Measurements from ENCODE around the gene SRC.
A peak's percentile ranks its signal among the peaks of the same experiment; 100 is the strongest.

Gene SRC

DNA sequence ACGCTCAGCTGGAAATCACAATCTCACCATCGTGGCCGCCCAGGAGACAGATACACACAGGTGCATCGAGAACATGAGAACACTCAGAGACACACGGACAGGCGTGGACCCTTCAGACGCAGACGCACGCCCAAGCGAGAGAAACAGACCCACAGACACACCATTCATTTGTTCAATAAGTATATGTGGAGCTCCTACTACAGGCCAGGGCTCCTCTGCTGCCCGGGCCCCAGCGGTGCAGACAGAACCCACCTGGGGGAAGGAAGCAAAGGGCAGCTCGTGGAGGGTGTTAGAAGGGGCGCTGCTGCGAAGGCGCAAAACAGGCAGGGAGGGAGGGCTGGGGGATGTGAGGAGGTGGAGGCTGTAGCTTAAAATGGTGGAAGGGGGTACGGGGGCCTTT lies 39.2 kb downstream of the SRC start:
- no peak for DNase-seq

DNA sequence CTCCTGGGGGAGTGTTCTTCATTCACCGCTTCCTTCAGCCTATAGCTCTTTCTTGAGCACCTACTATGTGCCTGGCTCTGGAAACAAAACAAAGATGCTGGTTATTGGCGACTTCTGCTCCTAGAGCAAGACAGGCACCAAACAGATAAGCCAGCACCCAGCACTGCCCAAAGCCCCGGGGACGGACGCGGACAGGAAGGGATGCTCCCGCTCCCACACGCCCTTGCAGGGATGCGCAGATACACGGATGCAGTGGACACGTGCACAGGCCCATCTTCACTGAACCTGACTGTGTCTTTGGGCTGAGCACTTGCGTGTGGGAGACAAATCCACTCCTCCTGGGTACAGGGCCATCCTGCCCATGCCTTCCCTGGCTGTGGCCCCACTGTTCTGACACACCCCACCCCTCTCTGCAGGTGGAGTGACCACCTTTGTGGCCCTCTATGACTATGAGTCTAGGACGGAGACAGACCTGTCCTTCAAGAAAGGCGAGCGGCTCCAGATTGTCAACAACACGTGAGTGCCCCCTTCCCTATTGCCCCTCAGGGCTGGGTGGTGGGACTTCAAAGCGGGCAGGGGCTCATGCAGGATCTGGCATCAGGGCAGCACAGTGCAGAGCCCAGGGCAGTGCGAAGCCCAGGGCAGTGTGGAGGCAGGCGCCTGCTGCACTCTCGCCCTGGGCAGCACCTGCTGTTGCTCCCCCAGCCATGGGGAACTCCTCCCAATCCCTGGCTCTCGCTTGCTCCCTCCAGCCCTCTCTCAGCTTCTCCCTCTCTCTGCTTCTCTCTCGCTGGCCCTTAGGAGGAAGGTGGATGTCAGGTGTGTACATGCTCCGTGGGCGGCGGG lies 39.9 kb downstream of the SRC start:
- DNase-seq, result peak; percentile 19

DNA sequence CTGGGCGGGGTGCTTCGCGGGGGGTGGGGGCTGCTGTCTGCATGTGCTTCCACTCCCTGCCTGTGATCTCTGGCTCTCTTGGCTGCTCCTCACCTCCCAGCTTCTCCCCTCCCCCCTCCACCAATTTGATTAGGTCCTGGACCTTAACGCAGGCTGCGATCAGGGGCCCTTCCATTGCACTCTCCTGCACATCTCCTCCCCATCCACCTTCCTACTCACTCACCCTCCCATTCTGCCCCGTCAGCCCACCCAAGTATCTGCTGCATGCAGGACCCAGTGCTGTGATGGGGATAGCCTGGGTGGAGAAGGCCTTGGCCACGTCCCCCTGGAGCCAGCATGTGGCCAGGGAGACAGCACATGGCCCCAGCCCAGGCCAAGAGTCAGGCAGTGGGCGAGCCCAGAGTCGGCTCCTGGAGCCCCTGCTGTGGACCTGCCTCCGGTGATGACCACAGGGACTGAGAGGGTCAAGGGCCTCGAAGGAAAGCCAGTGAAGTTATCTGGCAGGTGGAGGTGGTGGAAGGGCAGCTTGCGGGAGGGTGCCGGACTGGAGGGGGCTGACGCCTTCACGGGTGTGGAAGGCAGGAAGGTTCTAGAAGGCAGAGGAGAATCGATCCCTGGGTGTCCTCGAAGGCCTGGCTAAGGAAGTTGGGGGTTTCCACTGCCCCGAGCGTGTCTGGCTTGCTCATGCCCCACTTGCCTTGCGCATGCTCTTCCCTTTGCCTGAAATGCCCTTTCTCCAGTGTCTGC lies 40.7 kb downstream of the SRC start:
- DNase-seq, result peak; percentile 18

DNA sequence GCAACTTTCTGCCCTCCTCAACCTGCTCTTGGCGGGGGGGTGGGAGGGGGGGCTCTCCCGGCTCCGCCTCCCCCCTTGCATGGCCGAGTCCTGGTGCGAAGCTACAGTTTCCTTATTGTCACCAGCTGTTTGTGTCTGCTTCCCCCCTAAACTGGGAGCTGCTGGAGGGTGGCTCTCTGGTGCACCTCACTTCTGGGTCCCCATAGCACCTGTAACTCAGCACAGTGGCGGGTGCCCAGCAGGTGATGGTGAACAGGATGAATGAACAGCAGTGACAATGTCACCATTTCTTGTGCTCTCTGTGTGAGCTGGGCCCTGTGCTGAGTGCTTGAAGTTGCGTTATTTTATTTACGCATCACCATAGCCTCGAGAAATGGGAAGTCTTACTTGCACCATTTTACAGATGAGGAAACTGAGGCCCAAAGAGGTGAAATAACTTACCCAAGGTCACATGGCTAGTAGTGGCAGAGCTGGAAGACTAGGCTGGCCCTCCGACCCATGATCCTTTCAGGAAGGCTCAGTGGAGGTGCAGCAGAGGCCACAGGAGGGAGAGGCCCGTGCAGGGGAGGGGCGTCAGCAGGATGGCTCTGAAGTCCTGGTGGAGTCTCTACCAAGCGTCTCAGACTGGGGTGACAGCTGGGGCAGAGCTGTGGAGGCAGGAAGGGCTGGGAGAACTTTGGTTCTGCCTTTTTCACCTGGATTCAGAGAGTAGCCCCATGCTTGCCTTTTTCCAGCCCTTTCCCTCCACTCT lies 41.8 kb downstream of the SRC start:
- no peak for DNase-seq

GRCh38 chr20:37388831-37389230 lies 42.9 kb downstream of the SRC start:
- no peak for DNase-seq

- peak; percentile 12 for DNase-seq
Measured at GRCh38 chr20:37389241-37389747, 43.4 kb downstream of the SRC start.

DNA sequence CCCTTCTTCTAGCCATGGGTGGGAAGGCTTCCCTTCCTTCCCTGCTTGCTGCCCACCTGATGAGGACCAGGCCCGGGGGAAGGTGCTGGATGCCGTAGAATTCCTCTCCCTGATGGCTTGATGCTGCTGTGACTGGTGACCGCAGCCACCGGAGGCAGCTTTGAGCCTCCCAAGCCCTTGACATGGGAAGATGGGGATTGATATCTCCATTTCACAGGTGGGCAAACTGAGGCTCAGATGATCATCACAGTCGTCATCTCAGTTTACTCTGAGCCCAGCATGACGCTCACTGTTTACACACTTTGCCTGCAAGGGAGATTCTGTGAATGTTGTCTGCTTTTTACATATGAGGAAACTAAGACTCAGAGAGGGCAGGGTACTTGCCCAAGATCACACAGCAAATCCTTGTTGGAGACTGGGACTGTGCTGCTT lies 43.9 kb downstream of the SRC start:
- DNase-seq, result peak; percentile 13

DNA sequence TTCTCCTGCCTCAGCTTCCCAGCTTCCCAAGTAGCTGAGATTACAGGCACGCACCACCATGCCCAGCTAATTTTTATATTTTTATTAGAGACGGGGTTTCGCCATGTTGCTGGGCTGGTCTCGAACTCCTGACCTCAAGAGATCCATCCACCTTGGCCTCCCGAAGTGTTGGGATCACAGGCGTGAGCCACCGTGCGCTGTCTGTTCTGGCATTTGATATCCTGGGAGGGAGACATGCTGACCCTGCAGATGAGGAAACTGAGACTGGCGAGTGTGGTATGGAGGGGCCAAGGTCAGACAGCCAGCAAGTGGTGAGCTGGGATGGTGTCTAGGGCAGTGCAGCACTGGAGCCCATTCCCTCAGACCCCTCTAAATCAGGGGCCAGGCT lies 44.6 kb downstream of the SRC start:
- DNase-seq, result peak; percentile 16

DNA sequence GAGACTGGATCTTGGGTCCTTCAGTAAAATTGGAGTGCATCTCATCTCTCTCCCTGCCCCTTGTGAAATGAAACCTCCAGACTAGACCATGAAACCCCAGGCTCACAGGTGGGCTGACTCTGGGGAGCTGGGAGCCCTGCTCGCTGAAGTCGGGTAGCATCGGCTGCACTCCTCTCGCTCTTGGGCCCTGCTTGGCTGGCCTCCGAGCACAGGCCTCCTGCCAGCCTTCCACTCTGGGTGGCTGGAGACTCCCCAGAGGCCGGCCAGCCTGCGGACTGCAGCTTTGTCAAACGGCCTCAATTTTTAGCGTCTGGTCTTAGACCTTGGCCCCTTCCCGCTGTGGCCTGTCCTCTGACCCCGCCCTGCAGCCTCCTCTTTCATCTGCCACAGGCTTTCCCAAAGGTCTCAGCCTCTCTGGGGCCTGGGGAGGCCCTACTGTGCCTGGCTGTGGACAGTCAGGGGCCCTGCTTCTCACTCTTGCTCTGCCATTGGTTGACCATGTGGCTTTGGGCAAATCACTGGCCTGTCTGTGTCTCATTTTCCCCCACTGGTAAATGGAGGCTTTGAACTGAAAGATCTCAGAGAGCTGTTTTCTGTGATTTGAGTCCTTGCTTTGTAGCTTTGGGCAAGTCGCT lies 45.1 kb downstream of the SRC start:
- DNase-seq, result peak; percentile 13

DNA sequence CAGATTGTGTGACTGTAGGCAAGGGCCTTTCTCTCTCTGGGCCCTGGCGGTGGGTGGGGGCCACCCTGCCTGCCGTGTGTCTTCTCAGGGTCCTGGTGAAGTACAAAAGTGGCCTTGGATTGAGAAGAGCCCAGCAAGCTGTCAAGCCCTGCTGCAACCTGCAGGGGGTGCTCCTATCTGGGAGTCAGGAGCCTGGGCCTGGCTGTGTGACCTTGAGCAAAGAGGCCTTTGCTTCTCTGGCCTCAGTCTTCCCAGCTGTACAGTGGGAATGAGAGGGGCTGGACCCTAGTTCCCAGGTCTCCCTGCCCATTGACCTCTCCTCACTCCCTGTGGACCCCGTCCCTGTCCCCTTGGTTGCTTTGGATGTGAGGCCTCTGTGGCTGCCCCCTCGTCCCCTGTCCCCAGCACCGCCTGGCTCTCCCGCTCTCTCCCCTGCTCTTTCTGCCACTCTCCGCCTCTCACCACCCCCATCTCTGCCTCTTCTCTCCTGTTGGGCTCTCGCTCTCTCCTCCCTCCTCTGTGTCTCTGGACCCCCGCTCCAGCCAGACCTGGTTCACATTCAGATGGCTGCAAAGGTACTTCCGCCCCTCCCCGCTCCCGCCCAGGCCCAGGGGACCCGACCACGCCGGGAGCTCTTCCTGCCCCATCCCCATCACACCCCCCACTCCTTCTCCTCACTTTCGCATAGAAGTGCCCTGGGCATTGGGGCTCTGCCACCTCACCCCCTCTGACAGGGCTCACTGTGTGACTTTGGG lies 46.7 kb downstream of the SRC start:
- peak; percentile 19 for DNase-seq

- peak; percentile 24 for DNase-seq
Measured at GRCh38 chr20:37393196-37393862, 47.4 kb downstream of the SRC start.

DNA sequence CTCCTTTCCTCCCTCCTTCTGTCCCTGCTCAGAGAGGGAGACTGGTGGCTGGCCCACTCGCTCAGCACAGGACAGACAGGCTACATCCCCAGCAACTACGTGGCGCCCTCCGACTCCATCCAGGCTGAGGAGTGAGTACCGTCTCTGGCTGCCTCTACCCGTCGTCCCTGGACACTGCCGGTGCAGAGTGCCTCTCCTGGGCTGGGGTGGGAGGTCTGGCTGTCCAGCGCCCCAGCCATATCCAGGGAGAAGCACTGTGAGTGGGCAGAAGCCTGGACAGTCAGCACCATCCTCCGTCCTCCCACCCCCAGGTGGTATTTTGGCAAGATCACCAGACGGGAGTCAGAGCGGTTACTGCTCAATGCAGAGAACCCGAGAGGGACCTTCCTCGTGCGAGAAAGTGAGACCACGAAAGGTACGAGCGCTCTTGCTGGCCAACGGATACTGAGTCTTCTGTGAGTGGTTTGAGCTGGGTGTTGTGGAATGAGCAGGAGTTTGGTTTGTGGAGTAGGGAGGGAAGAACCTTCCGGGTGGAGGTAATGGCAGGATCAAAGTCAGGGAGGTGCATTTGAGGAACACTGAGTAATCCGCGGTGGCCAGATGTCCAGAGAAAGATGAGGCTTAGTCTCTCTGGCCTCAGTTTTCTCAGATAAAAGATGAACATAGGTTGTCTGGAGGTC lies 48.1 kb downstream of the SRC start:
- DNase-seq, result peak; percentile 17

DNA sequence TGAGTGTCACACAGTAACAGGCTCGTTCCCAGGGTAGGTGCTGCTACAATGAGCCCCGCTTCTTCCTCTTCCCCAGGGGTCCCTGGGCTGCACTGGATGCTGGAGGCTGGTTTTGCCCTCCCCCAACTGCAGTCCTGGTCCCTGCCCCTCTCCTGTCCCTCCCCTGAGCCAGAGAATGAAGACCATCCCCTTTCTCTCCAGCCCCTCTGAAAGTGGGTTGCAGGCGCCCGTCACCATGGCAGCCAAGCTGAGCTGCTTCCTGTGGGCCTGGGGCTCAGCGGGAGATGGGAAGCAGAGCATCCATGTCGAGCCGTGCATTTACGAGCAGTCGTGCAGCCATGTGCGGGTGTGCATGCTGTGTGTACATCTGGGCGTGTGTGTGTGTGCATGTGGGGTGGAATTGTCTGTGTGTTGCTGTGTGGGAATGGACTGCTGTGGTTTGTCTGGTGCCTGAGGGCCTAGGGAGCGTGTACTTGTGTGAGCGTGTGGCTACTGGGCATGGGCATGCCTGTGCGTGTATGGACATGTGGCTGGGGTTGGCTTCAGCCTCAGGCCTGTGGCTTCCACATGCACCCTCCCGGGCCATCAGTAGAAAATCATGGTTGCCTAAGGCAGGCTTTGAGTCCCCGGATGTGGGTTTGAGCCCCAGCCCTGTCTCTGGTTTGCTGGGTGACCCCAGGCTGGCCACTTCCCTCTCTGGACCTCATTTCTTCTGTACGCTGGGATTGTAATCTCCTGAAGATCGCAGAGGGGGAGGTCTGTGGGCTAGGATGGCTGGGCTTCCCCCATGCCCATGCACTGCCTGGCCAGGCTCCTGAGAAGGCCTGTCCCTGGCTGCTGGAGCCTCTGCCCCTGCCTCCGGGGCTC lies 48.8 kb downstream of the SRC start:
- DNase-seq, result peak; percentile 19

DNA sequence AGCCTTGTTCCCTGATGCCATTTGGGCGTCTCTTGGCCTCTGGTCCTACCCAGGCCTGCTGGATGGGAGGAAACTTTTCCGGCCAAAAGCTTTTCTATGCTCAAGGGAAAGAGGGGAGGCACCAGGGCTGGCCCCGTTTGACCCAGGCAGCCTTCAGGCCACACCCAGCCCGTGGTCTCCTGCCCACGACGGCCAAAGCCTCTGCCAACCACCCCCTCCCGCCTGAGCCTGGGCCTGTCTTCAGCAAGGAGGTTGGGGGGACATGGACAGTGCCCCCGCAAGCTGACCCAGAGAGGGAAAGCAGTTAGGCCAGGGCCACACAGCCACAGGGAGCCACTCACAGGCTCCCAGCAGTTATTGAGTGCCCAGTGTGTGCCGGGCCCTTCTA lies 49.5 kb downstream of the SRC start:
- peak; percentile 45 for DNase-seq

- peak; percentile 86 for DNase-seq
Measured at GRCh38 chr20:37395921-37396415, 50.0 kb downstream of the SRC start.

DNA sequence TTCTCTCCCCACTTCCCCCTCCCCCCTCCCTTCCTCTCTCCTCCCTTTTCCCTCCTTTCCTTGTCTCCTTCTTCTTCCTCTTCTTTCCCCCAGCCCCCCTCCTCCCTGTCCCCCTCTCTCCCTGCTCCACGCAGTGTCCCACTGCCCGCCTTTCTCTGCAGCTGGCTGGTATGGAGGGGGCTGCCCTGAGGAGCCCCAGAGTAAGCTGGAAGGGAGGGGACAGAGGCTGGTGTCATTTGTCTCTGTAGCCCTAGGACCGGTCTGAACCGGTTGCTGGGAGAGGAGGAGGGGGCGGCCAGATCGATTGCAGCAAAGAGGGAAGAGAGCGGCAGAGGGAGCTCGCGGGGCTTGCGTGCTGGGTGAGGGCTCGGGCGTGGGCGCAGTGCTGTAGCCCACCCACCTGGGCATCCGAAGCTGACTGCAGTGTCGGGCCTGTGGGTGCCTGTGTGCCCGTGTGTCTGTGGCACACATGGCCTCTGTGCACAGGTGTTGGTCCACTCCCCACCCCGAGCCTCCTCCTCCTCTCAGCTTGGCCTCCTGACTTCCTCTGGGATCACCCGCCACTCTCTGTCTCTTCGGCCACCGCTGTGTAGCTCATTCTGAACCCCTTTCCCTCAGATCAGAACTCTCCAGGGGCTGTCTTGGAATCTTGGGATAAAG lies 50.6 kb downstream of the SRC start:
- peak; percentile 90 for DNase-seq

DNA sequence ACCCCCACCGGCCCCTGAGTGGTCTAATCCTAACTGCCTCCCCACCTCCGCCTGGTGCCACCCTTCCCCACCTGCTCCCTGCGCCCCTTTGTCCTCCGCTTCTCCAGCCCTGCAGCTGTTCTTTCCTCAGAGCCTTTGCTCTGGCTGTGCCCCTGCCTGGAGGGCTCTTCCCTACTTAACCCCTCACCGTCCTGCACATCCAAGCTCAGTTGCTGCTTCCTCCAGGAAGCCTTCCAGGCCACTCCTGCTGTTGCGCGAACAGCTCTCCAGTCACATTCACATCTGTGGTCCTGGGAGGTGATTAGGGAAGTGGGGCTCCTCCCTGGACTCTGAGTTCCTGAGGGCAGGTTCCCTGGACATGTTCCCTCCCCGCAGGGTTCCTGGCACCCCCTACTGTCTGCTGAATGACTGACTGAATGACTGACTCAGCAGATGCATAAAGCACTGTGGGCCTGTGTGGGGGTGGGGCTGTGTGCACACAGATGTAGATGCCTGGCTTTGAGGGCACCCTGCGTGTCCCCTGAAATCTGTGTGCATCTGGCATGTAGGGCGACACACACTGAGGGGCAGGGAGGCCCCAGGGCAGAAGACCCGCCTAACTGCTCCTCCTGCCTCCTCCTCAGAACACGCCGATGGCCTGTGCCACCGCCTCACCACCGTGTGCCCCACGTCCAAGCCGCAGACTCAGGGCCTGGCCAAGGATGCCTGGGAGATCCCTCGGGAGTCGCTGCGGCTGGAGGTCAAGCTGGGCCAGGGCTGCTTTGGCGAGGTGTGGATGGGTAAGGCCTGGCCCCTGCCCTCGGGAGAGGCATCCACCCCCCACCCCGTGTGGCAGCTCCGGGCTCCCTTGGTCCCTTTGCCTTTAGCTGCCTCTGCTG lies 51.4 kb downstream of the SRC start:
- no peak for DNase-seq
